ENCODE data around the gene DCAF8.
A peak's percentile ranks its signal among the peaks of the same experiment; 100 is the strongest.

DCAF8 gene

DNA sequence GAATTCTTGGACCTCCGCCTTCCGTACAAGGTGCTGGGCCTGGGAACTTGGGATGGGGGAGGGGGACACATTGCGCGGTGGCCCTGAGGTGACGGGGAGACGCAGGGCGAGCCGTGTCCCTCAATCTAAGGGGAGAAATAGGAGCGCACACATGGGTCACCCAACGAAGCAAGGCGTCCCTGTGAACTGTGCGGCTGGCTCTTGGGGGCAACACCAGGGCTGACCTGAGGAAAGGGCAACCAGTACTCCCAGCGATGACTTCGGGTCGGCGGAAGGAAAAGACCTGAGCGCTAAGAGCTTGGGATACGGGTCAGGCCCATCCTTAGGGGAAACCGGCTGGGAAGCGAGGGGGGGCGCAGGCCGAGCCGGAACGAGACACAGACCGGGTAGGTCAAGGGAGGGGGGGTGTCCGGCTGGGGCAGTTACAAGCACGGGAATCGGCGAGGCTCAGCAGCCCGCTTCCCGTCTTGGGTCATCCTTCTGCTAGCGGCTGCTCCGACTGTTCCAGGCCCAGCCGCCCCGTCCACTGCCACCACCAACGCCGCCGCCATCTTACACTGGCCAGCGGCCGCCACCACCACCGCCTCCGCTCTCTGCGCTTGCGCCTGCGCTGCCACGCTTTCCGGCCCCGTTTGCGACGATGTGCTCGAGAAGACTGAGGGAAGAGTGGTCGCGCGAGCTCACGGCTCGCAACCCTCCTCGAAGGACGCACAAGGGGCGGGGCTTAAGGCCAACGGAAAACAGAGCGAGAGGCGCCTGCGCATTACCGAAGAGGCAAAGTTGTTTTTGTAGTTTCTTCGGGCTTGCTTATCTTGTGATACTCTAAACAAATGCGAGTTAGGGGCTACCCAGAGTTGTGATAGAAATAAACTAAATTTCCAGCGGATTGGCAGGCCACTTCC is at the start of gene DCAF8:
DCAF8 (minus strand) TSS at position 657 of the 902 bp plus-strand sequence. CDS start 18,541 bp downstream, outside the sequence.
- H3K36me3 Mint-ChIP-seq (ENCODE audit: low read depth): peaks cover 15% of the 10 kb centered on the region
- peak; percentile 98 for DNase-seq
- peaks cover 29% of the 10 kb centered on the region for H3K27me3 Mint-ChIP-seq (ENCODE audit: low read depth, poor library complexity)
- peak within 1 kb of the TSS; percentile 95 for H3K27ac Mint-ChIP-seq
- H3K4me3 Mint-ChIP-seq: peak within 1 kb of the TSS; percentile 99
- peaks cover 4% of the 10 kb centered on the region for H3K9me3 Mint-ChIP-seq
- TF ChIP-seq, protein P1, sequence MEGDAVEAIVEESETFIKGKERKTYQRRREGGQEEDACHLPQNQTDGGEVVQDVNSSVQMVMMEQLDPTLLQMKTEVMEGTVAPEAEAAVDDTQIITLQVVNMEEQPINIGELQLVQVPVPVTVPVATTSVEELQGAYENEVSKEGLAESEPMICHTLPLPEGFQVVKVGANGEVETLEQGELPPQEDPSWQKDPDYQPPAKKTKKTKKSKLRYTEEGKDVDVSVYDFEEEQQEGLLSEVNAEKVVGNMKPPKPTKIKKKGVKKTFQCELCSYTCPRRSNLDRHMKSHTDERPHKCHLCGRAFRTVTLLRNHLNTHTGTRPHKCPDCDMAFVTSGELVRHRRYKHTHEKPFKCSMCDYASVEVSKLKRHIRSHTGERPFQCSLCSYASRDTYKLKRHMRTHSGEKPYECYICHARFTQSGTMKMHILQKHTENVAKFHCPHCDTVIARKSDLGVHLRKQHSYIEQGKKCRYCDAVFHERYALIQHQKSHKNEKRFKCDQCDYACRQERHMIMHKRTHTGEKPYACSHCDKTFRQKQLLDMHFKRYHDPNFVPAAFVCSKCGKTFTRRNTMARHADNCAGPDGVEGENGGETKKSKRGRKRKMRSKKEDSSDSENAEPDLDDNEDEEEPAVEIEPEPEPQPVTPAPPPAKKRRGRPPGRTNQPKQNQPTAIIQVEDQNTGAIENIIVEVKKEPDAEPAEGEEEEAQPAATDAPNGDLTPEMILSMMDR (IDR thresholded peaks at IDR 0.05): no peak
- peaks cover 50% of the 10 kb centered on the region for H3K4me1 Mint-ChIP-seq

DNA sequence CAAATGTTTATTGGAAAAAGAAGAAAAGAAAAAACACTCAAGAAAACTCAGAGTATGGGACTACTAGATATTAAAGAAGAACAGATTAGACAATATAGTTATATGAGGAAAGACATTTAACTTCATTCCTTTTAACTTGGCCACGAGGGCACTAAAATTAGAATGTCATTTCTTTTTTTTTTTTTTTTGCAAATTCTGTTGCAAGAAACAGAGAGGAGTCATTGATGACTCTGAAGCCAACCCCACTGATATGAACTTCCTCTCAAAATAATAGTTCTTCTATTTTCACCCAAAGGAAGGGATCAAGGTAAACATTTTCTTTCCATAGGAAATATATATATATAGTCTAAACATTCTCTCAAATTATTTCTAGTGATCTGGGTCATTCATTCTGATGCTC is 47.2 kb upstream of the DCAF8 start:
- no peak overlapping the region for H3K27ac Mint-ChIP-seq
- no peak for DNase-seq
- TF ChIP-seq, protein P1 (IDR thresholded peaks at IDR 0.05): no peak
- H3K36me3 Mint-ChIP-seq (ENCODE audit: low read depth): peaks cover 86% of the 10 kb centered on the region
- H3K4me1 Mint-ChIP-seq: no peaks in the 10 kb centered on the region
- no peak overlapping the region for H3K4me3 Mint-ChIP-seq
- H3K9me3 Mint-ChIP-seq: no peaks in the 10 kb centered on the region
- no peaks in the 10 kb centered on the region for H3K27me3 Mint-ChIP-seq (ENCODE audit: low read depth, poor library complexity)

DNA sequence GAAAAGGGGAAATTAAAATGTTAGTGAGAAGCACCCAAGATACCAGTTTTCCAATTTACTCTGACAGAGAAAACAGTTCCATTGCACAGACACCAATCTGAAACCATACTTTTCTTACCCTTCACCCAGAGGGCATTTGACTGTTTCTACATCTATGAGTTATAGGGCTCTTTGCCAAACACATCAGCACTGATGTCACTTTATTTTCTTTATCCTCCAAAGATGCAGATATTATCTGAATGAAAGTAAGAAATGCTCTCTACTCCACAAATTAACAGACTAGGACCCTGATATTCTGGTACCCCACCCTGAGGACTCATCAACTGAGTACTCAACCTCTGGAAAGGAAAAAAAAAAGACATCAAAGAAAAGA is 46.8 kb upstream of the DCAF8 start:
- no peak overlapping the region for H3K4me3 Mint-ChIP-seq
- no peaks in the 10 kb centered on the region for H3K9me3 Mint-ChIP-seq
- no peak overlapping the region for H3K27ac Mint-ChIP-seq
- TF ChIP-seq, protein P1 (IDR thresholded peaks at IDR 0.05): no peak
- DNase-seq: no peak
- no peaks in the 10 kb centered on the region for H3K4me1 Mint-ChIP-seq
- H3K36me3 Mint-ChIP-seq (ENCODE audit: low read depth): peaks cover 84% of the 10 kb centered on the region
- no peaks in the 10 kb centered on the region for H3K27me3 Mint-ChIP-seq (ENCODE audit: low read depth, poor library complexity)

DNA sequence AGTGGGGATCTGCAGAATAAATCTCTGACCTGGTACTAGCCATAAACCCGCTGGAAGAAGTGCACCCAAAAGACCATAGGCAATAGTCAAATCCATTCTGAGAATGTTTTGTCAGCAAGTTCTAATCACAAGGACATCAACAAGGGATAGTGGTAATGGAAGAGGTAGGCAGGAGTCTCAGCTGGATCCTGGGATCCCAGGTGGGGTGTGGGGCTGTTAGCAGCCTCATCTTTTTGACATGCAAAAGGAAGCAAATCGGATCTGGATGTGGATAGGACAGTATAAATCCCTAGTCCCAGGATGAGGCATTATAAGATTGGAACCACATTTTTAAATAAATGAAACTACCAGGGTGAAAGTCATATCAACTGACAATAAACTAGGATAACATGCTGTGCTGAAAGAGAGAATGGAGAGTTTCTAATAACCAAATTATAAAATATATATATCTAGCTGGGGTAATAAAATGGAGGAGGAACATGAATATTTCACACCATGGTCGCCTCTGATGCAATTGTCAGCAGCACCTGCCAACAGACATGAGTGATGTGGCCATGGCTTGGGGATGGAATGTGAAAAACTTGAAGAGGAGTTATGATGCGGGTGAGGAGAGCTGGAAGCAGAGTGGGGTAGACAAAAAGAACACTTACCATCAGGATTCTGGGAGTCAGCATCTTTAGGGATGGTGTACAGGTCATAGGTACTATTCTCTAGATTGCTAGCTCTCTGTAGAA is 46.3 kb upstream of the DCAF8 start:
- no peaks in the 10 kb centered on the region for H3K27me3 Mint-ChIP-seq (ENCODE audit: low read depth, poor library complexity)
- H3K4me3 Mint-ChIP-seq: no peak overlapping the region
- peaks cover 81% of the 10 kb centered on the region for H3K36me3 Mint-ChIP-seq (ENCODE audit: low read depth)
- no peaks in the 10 kb centered on the region for H3K4me1 Mint-ChIP-seq
- H3K9me3 Mint-ChIP-seq: no peaks in the 10 kb centered on the region
- DNase-seq: no peak
- TF ChIP-seq, protein P1 (IDR thresholded peaks at IDR 0.05): no peak
- H3K27ac Mint-ChIP-seq: no peak overlapping the region

DNA sequence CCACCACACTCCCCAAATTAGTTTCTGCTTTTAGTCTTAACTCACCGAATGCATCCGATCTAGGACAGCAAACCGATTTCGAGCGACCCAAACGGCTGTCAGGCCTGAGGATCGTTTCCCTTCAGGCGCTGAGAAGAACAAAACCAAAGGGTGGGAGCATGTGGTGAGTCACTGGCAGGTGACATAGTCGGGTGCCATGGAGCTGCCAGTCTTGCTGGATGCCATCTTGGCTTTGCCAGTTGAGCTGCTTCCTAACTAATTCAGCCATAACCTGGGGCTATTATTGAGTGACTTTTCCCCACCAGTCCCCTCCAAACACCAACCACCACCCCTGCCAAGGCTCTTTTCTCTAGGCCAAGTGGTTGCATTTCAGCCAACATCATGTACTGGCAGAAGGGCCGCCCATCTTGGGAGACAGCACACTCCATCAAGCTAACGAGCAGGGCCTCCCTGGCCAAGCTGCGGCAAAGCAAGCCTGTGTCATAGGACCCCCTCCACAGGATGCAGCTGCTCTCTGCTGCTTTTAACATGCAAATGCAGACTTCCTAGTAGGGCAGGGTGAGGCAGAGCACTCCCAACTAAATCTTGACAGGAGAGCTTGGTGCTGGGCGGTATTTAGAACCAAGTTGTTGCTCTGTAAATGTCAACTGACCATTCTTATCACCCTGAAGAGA is 44.9 kb upstream of the DCAF8 start:
- DNase-seq: no peak

More for the DNA sequence above, 44.9 kb upstream of the DCAF8 start:
- Mint-ChIP-seq H3K27ac (no peak overlapping the region), H3K4me1 (no peaks in the 10 kb centered on the region), H3K27me3 (ENCODE audit: low read depth, poor library complexity) (no peaks in the 10 kb centered on the region), H3K4me3 (no peak overlapping the region), H3K36me3 (ENCODE audit: low read depth) (peaks cover 76% of the 10 kb centered on the region), H3K9me3 (no peaks in the 10 kb centered on the region)
- TF ChIP-seq, protein P1 (IDR thresholded peaks at IDR 0.05): no peak
